GM15510 (cell line): Measurements from ENCODE around the gene ARHGEF16.

ENCODE experiments used
- POLR2A ChIP-seq: IDR thresholded peaks from 3 replicates; pipeline ENCODE4 v1.6.1; 2011; ENCODE audit warnings: borderline replicate concordance; ENCODE audit not compliant: insufficient read length; ENCODE audit errors: extremely low read depth

ARHGEF16 gene

GRCh38 chr1:3491291-3492246 lies 37.1 kb downstream of the ARHGEF16 start:
- TF ChIP-seq POLR2A, result no peak

GRCh38 chr1:3492545-3493246 lies 38.2 kb downstream of the ARHGEF16 start:
- TF ChIP-seq POLR2A, result no peak

- TF ChIP-seq POLR2A, result no peak
Measured at GRCh38 chr1:3494321-3495308, 40.1 kb downstream of the ARHGEF16 start.

GRCh38 chr1:3495776-3496745 lies 41.6 kb downstream of the ARHGEF16 start:
- no peak for TF ChIP-seq POLR2A

- TF ChIP-seq POLR2A, result no peak
Measured at GRCh38 chr1:3496916-3497315, 42.5 kb downstream of the ARHGEF16 start.

GRCh38 chr1:3497521-3497920 lies 43.1 kb downstream of the ARHGEF16 start:
- no peak for TF ChIP-seq POLR2A

- no peak for TF ChIP-seq POLR2A
Measured at GRCh38 chr1:3498246-3498930, 43.9 kb downstream of the ARHGEF16 start.

GRCh38 chr1:3498986-3499385 lies 44.5 kb downstream of the ARHGEF16 start:
- TF ChIP-seq POLR2A, result no peak

- no peak for TF ChIP-seq POLR2A
Measured at GRCh38 chr1:3499611-3500010, 45.1 kb downstream of the ARHGEF16 start.

- TF ChIP-seq POLR2A, result no peak
Measured at GRCh38 chr1:3500265-3500835, 45.9 kb downstream of the ARHGEF16 start.

GRCh38 chr1:3501437-3501836 lies 47.0 kb downstream of the ARHGEF16 start:
- no peak for TF ChIP-seq POLR2A

- TF ChIP-seq POLR2A, result no peak
Measured at GRCh38 chr1:3501856-3502640, 47.6 kb downstream of the ARHGEF16 start.
